RWPE1 (cell line): ENCODE data around the gene ZBTB25.
"Not testable (repeated sequence)": the region's sequence is repeated elsewhere in the genome, so short reads cannot be mapped to it uniquely, and the experiment has no call there.

ENCODE experiments used
- CTCF ChIA-PET: fragments of 350-600 bp; sonication (Branson Sonifier 250); formaldehyde crosslinking; extraction: SDS; loops from one replicate; lab custom pipeline; 2021; lab: Yijun Ruan, JAX
- POLR2A ChIA-PET: fragments of 400-600 bp; formaldehyde crosslinking; extraction: SDS; loops from one replicate; lab custom pipeline; 2020; ENCODE audit warnings: antibody characterized with exemption; ENCODE audit not compliant: low non-redundant PET; lab: Yijun Ruan, JAX
- DNase-seq: peaks from one replicate; pipeline ENCODE4 v3.0.0; 2012; ENCODE audit warnings: low spot score
- H3K27ac ChIP-seq: fragments of 450-650 bp; 2 replicates; pipeline ENCODE4 v1.5.1; 2017
- CTCF ChIP-seq: fragments of 450-650 bp; conservative IDR thresholded peaks from 2 replicates; pipeline ENCODE4 v1.5.1; 2017; ENCODE audit warnings: low read depth, mild to moderate bottlenecking

Gene ZBTB25

DNA sequence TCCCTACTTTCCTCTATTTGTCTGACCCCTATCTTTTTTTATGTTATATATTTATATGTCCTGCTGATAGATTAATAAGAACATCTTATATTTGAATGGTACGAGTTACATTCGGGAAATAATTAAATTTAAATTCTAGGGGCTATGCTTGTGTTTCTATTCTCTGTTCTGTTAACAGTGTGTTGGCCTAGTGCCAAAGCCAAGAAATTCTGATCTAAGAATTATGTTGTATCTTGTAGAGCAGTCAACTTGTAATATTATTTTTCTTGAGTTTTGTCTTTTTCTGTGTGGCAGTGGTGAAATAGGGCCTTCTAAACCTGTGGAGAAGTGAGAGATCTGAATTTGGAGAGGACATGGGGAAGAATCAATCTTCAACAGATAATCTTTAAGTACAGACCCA is 27.9 kb upstream of the ZBTB25 start:
- no peak overlapping the region for H3K27ac ChIP-seq
- POLR2A ChIA-PET = no interaction called here
- no peak for TF ChIP-seq CTCF
- CTCF ChIA-PET = no interaction called here
- DNase-seq = no peak

GRCh38 chr14:64525354-64525753 is 21.7 kb upstream of the ZBTB25 start:
- no peak for DNase-seq
- ChIA-PET POLR2A (no interaction called here), CTCF (no interaction called here)
- no peak overlapping the region for H3K27ac ChIP-seq
- no peak for TF ChIP-seq CTCF

- ChIA-PET CTCF (interaction anchor here (1.1 kb wide), 1 partner anchor 12 kb away, joined by 5 read pairs; no protein-coding TSS in a partner anchor), POLR2A (no interaction called here)
- DNase-seq = no peak
- H3K27ac ChIP-seq = no peak overlapping the region
- TF ChIP-seq CTCF = no peak
Observed at GRCh38 chr14:64522591-64523355, 19.1 kb upstream of the ZBTB25 start.

- no peak for TF ChIP-seq CTCF
- H3K27ac ChIP-seq = no peak overlapping the region
- CTCF ChIA-PET = interaction anchor here (0.8 to 0.9 kb wide), 2 partner anchors 10 to 91 kb away, joined by 3 read pairs; no protein-coding TSS in a partner anchor
- DNase-seq = no peak
- POLR2A ChIA-PET = no interaction called here
Observed at GRCh38 chr14:64520699-64521098, 17.1 kb upstream of the ZBTB25 start.

DNA sequence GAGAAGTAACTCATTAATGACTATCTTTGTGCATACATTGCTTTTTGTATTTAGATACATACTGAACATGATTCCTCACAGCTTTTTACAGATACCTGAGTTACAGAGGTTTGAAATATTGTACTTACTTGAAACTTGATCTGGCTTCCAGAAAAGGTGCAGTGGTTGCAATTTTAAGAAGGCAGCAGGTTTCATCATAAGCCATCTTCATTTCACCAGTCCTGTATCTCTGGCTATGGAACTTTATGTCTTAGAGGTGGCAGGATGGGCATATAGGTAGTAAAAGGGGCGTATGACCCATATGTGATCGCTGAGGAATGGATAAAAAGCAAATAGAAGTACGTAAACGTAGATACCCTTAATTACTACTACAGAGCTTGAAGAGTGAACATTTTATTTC is 14.6 kb upstream of the ZBTB25 start:
- DNase-seq = no peak
- POLR2A ChIA-PET = no interaction called here
- no peak overlapping the region for H3K27ac ChIP-seq
- CTCF ChIA-PET = no interaction called here
- no peak for TF ChIP-seq CTCF

GRCh38 chr14:64517667-64518066 is 14.0 kb upstream of the ZBTB25 start:
- POLR2A ChIA-PET, H3K27ac ChIP-seq, CTCF ChIA-PET, DNase-seq: not testable (repeated sequence)

DNA sequence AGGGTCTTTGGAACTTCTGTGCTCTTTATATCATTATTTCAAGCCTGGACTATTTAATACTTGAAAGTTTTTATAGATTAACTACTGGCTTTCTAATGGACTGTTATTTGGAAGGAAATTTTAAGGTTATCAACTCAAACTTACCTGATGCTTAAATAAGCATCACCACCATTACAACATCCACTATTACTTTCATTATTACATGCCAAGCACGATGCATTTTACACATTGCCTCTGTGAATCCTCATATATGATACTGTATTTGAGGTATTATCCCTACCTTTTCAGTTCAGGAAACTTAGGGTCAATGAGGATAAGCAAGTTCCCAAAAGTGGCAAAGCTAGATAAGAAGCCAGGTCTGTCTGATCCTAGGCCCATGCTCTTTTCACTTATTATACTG is 13.3 kb upstream of the ZBTB25 start:
- POLR2A ChIA-PET = no interaction called here
- TF ChIP-seq CTCF = no peak
- H3K27ac ChIP-seq = no peak overlapping the region
- CTCF ChIA-PET = interaction anchor here (1.0 to 1.1 kb wide), 2 partner anchors 120 to 375 kb away, joined by 3 to 4 read pairs; no protein-coding TSS in a partner anchor
- no peak for DNase-seq
